ENCODE data around the gene SARS1. TPM values are rescaled to one million over a fixed set of nuclear protein-coding genes. Genes with fewer than 3 reads are reported as not detected.

Gene SARS1
- total and polyA plus RNA-seq, 2 of the 13 experiments (the other 11 are each of a cell fraction or from before 2014, with no cell fraction given): 103 to 134 TPM

DNA sequence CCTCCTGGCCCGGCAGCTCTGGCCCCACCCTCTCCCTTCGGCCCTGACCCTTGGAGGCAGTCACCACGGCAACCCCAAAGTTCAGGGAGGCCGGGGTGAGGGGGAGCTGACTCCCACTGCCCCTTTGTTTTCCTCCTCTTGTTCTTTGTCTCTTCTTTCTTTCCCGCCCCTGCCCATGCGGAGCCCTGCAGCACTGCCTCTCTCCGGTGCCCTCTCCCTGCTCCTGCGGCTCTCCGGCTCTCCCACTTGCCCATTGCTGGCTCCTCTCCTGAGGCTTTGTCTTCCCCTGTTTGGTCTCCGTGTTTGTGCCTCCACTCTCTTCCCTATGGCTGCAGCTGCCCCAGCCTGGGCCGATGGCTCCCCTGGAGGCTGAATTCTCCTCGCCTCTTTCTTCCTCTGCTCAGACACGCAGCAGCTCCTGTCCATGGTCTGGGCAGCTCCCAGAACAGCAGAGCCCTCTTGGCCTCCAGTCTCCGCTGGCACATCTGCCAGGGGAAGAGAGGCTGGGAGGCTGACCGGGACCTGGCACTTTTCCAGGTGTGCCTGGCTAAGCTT lies 41.5 kb downstream of the SARS1 start (continued):
- TF ChIP-seq ZNF660 (CRISPR knock-in tag; IDR thresholded peaks at IDR 0.05; ENCODE audit: borderline replicate concordance, low read depth) (no peak), NRL (CRISPR knock-in tag; IDR thresholded peaks at IDR 0.05; ENCODE audit: borderline replicate concordance) (0 out of 2 replicates have a peak, but pooled peaks have one; percentile 27), ZNF7 (CRISPR knock-in tag; IDR thresholded peaks at IDR 0.05) (no peak), ZNF235 (CRISPR knock-in tag; IDR thresholded peaks at IDR 0.05; ENCODE audit: borderline replicate concordance) (no peak), ZNF251 (CRISPR knock-in tag; IDR thresholded peaks at IDR 0.05) (no peak), HMG20A (CRISPR knock-in tag; IDR thresholded peaks at IDR 0.05; ENCODE audit: borderline replicate concordance) (no peak), MIER2 (CRISPR knock-in tag; IDR thresholded peaks at IDR 0.05) (no peak), JUNB (CRISPR knock-in tag; IDR thresholded peaks at IDR 0.05; ENCODE audit: borderline replicate concordance) (no peak), ZNF138 (CRISPR knock-in tag; IDR thresholded peaks at IDR 0.05; ENCODE audit: low read depth) (no peak), ZNF775 (CRISPR knock-in tag; IDR thresholded peaks at IDR 0.05; ENCODE audit: borderline replicate concordance) (no peak), SETDB1 (CRISPR knock-in tag; IDR thresholded peaks at IDR 0.05; ENCODE audit: borderline replicate concordance) (no peak), ZNF3 (CRISPR knock-in tag; IDR thresholded peaks at IDR 0.05) (no peak), GTF2F1 (IDR thresholded peaks at IDR 0.05; ENCODE audit: low read length) (no peak), SMAD1 (CRISPR knock-in tag; IDR thresholded peaks at IDR 0.05; ENCODE audit: borderline replicate concordance, low read depth) (no peak), TBX2 (CRISPR knock-in tag; IDR thresholded peaks at IDR 0.05; ENCODE audit: borderline replicate concordance) (peak; percentile 45; the same call in 1 of the 2 replicates), SOX13 (IDR thresholded peaks at IDR 0.05) (0 out of 2 replicates have a peak, but pooled peaks have one; percentile 35), SOX13 (CRISPR knock-in tag; conservative IDR thresholded peaks at IDR 0.05 in 1 of 2, IDR thresholded peaks at IDR 0.05 in 1 of 2) (peak in 1 of 2 experiments; percentile 59; a peak in 1 of 4 replicates)
- TF ChIP-seq, protein P1, sequence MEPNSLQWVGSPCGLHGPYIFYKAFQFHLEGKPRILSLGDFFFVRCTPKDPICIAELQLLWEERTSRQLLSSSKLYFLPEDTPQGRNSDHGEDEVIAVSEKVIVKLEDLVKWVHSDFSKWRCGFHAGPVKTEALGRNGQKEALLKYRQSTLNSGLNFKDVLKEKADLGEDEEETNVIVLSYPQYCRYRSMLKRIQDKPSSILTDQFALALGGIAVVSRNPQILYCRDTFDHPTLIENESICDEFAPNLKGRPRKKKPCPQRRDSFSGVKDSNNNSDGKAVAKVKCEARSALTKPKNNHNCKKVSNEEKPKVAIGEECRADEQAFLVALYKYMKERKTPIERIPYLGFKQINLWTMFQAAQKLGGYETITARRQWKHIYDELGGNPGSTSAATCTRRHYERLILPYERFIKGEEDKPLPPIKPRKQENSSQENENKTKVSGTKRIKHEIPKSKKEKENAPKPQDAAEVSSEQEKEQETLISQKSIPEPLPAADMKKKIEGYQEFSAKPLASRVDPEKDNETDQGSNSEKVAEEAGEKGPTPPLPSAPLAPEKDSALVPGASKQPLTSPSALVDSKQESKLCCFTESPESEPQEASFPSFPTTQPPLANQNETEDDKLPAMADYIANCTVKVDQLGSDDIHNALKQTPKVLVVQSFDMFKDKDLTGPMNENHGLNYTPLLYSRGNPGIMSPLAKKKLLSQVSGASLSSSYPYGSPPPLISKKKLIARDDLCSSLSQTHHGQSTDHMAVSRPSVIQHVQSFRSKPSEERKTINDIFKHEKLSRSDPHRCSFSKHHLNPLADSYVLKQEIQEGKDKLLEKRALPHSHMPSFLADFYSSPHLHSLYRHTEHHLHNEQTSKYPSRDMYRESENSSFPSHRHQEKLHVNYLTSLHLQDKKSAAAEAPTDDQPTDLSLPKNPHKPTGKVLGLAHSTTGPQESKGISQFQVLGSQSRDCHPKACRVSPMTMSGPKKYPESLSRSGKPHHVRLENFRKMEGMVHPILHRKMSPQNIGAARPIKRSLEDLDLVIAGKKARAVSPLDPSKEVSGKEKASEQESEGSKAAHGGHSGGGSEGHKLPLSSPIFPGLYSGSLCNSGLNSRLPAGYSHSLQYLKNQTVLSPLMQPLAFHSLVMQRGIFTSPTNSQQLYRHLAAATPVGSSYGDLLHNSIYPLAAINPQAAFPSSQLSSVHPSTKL (CRISPR knock-in tag; IDR thresholded peaks at IDR 0.05): no peak
- TF ChIP-seq, protein P2, sequence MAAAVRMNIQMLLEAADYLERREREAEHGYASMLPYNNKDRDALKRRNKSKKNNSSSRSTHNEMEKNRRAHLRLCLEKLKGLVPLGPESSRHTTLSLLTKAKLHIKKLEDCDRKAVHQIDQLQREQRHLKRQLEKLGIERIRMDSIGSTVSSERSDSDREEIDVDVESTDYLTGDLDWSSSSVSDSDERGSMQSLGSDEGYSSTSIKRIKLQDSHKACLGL (CRISPR knock-in tag; IDR thresholded peaks at IDR 0.05): no peak
- TF ChIP-seq, protein P3, sequence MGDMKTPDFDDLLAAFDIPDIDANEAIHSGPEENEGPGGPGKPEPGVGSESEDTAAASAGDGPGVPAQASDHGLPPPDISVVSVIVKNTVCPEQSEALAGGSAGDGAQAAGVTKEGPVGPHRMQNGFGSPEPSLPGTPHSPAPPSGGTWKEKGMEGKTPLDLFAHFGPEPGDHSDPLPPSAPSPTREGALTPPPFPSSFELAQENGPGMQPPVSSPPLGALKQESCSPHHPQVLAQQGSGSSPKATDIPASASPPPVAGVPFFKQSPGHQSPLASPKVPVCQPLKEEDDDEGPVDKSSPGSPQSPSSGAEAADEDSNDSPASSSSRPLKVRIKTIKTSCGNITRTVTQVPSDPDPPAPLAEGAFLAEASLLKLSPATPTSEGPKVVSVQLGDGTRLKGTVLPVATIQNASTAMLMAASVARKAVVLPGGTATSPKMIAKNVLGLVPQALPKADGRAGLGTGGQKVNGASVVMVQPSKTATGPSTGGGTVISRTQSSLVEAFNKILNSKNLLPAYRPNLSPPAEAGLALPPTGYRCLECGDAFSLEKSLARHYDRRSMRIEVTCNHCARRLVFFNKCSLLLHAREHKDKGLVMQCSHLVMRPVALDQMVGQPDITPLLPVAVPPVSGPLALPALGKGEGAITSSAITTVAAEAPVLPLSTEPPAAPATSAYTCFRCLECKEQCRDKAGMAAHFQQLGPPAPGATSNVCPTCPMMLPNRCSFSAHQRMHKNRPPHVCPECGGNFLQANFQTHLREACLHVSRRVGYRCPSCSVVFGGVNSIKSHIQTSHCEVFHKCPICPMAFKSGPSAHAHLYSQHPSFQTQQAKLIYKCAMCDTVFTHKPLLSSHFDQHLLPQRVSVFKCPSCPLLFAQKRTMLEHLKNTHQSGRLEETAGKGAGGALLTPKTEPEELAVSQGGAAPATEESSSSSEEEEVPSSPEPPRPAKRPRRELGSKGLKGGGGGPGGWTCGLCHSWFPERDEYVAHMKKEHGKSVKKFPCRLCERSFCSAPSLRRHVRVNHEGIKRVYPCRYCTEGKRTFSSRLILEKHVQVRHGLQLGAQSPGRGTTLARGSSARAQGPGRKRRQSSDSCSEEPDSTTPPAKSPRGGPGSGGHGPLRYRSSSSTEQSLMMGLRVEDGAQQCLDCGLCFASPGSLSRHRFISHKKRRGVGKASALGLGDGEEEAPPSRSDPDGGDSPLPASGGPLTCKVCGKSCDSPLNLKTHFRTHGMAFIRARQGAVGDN (CRISPR knock-in tag; IDR thresholded peaks at IDR 0.05): peak; percentile 64

Measured in HepG2 (cell line).